Esophagus squamous epithelium (tissue), 4 donors: ENCODE data around the gene HACL1.

ENCODE experiments used
- CTCF ChIP-seq, 6 experiments: fragments of 450-650 bp in 4 of 6; fragments of 200-600 bp in 2 of 6; sonication (generic) in 2 of 6; IDR thresholded peaks; one replicate each; pipeline ENCODE4 v1.5.1; 2016 to 2019; ENCODE audit warnings: antibody characterized with exemption in 6 of 6, mild to moderate bottlenecking in 4 of 6, moderate library complexity in 4 of 6
- POLR2A ChIP-seq, 4 donors: fragments of 450-650 bp; IDR thresholded peaks; one replicate each; pipeline ENCODE4 v1.6.1; 2017; ENCODE audit warnings: antibody characterized with exemption in 4 of 4, mild to moderate bottlenecking in 4 of 4, moderate library complexity in 3 of 4

DNA sequence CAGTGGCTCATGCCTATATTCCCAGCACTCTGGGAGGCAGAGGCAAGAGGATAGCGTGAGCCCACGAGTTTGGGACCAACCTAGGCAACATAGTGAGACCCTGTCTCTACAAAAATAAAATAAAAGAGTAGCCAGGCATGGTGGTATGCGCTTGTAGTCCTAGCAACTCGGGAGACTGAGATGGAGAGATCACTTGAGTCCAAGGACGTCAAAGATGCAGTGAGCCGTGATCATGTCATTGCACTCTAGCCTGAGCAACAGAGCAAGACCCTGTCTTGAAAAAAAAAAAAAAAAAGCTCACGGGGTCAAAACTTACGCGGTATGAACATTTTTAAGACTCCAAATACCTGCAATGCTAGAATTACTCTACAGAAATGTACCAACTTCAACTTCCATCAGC, 42.8 kb downstream of the HACL1 start:
- no peak for TF ChIP-seq POLR2A (IDR thresholded peaks at IDR 0.05)
- TF ChIP-seq CTCF (IDR thresholded peaks at IDR 0.05): no peak
